ENCODE measurements around the gene OXLD1. TPM values are rescaled to one million over a fixed set of nuclear protein-coding genes. Genes with fewer than 3 reads are reported as not detected.

The OXLD1 gene
- total and polyA plus RNA-seq, 10 of the 15 experiments (the other 5 are each of a cell fraction or from before 2014, with no cell fraction given): 4.6 to 89.5 (median 39.8) TPM

DNA sequence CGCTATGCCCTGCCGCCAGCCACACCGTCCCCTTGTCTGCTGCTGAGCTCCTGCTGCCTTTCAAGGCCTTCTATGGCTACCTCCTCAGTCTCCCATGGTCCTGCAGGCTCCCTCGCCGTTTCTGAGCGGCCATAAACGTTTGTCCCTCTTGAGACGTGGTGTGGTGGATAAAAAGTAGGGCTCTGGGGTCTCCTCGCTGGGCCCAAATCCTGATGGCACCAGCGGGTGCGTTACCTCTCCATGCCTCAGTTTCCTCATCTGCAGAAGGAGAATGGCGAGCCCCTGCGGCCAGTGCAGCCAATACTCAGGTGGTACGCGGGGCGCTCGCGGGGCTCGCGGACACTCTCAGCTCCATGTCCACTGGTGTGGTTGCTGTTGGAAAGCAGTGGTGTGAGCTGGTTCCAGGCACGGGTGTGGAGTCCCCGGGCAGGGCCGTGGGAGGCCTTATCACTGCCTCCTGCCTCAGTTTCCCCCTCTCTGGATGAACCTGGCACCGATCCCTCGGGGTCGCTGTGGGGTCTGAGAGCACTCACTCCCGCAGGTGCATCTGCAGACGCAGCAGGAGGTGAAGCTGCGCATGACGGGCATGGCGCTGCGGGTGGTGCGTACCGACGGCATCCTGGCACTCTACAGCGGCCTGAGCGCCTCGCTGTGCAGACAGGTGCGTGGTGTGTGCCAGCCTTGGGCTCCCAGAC, 48.2 kb upstream of the OXLD1 start:
- in situ Hi-C loops (cut with MboI) (loop anchor here (5.0 kb wide), 1 partner anchor 108 kb away; no protein-coding TSS in a partner anchor), intact Hi-C loops (cut with micrococcal nuclease; ENCODE audit: unreplicated experiment) (no loop called here)
- 96% methylated on average over 38 of the region's 39 CpGs for WGBS (ENCODE audit: insufficient coverage, insufficient replicate concordance, low lambda C conversion rate, missing lambda C conversion rate)
- Histone ChIP-seq H2AFZ (ENCODE audit: control insufficient read depth, low read depth, low read length) (no peak overlapping the region), H3K36me3 (ENCODE audit: control insufficient read depth in 2 of 2, insufficient read depth in 2 of 2, low read length in 1 of 2) (peaks cover 0 to 1% of the 10 kb centered on the region in 2 experiments; a peak in 1 of 4 replicates), H3K9me3 (replicated peaks; ENCODE audit: control insufficient read depth, insufficient read depth, low read length) (no peaks in the 10 kb centered on the region), H3K9ac (ENCODE audit: control insufficient read depth, insufficient read depth, low read length) (no peak overlapping the region), H3K4me3 (no peak overlapping the region), H3K79me2 (ENCODE audit: control insufficient read depth, insufficient read depth, low read length) (peaks cover 20% of the 10 kb centered on the region), H3K4me1 (ENCODE audit: control insufficient read depth, insufficient read depth, low read length) (peaks cover 18% of the 10 kb centered on the region), H3K27me3 (replicated peaks in 1 of 2; ENCODE audit: control insufficient read depth in 2 of 2, insufficient read depth in 2 of 2, low read length in 1 of 2) (no peaks in the 10 kb centered on the region), H3K27ac (ENCODE audit: control insufficient read depth, insufficient read depth) (no peak overlapping the region), H4K20me1 (ENCODE audit: control insufficient read depth, insufficient read depth) (no peaks in the 10 kb centered on the region), H3K4me2 (ENCODE audit: control insufficient read depth, insufficient read depth) (0 out of 2 replicates have a peak overlapping the region, but pooled peaks have one; percentile 9)
- RAD21 ChIA-PET (ENCODE audit: unreplicated experiment): no interaction called here
- BruUV-seq (replicated peaks): no TSS peak
- SMC1A ChIA-PET (ENCODE audit: uncharacterized antibody, unreplicated experiment): no interaction called here
- POLR2A ChIA-PET: interaction anchor here (0.6 kb wide), 1 partner anchor 307 kb away, joined by 3 read pairs; no protein-coding TSS in a partner anchor
- TF ChIP-seq, protein P1, sequence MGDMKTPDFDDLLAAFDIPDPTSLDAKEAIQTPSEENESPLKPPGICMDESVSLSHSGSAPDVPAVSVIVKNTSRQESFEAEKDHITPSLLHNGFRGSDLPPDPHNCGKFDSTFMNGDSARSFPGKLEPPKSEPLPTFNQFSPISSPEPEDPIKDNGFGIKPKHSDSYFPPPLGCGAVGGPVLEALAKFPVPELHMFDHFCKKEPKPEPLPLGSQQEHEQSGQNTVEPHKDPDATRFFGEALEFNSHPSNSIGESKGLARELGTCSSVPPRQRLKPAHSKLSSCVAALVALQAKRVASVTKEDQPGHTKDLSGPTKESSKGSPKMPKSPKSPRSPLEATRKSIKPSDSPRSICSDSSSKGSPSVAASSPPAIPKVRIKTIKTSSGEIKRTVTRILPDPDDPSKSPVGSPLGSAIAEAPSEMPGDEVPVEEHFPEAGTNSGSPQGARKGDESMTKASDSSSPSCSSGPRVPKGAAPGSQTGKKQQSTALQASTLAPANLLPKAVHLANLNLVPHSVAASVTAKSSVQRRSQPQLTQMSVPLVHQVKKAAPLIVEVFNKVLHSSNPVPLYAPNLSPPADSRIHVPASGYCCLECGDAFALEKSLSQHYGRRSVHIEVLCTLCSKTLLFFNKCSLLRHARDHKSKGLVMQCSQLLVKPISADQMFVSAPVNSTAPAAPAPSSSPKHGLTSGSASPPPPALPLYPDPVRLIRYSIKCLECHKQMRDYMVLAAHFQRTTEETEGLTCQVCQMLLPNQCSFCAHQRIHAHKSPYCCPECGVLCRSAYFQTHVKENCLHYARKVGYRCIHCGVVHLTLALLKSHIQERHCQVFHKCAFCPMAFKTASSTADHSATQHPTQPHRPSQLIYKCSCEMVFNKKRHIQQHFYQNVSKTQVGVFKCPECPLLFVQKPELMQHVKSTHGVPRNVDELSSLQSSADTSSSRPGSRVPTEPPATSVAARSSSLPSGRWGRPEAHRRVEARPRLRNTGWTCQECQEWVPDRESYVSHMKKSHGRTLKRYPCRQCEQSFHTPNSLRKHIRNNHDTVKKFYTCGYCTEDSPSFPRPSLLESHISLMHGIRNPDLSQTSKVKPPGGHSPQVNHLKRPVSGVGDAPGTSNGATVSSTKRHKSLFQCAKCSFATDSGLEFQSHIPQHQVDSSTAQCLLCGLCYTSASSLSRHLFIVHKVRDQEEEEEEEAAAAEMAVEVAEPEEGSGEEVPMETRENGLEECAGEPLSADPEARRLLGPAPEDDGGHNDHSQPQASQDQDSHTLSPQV (IDR thresholded peaks at IDR 0.05): no peak
- TF ChIP-seq NFYB (IDR thresholded peaks at IDR 0.05; ENCODE audit: insufficient read depth, low read depth, low read length) (no peak), ZNF207 (IDR thresholded peaks at IDR 0.05; ENCODE audit: borderline replicate concordance) (no peak), BRCA1 (IDR thresholded peaks at IDR 0.05; ENCODE audit: low read depth, low read length) (no peak), POLR2A (IDR thresholded peaks at IDR 0.05; ENCODE audit: low read depth, low read length) (peak; percentile 14; the same call in 1 of the 2 replicates)
- DNase-seq (ENCODE audit: low read depth, low spot score) (no peak), FAIRE-seq (no peak), ATAC-seq (no peak)
- CTCF ChIA-PET: no interaction called here

Measured in GM12878 (cell line).